Measurements from ENCODE around the gene PHKB.

The PHKB gene

DNA sequence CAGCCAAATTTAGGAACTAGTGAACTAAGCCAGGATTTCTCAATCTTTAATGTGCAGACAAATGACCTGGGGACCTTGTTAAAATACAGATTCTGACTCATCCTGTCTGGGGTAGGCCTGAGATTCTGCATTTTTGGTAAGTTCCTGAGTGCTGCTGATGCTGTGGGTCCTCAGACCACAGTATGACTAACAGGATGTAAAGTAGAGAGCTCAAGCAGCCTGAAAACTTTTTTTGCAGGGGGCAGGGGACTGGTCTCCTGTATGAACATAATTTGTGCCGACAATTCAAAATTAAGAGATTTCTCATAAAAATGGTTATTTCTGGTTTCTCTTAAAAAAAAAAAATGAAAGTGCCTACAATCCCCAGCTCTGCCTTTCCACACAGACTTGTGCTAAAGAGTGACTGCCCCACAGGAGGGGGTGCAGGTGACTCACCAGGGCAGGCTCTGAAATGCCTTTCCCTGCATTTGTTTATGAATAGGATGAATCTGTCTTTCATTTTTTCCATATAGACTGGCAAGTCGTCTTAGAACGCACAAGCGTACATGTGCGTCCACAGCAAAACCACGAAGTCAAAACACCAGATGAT, 271.5 kb downstream of the PHKB start:
- FAIRE-seq = no peak
- DNase-seq (ENCODE audit: insufficient read length, low spot score) = no peak
- no peak for TF ChIP-seq POU2F2 (IDR thresholded peaks at IDR 0.05; ENCODE audit: low read depth, low read length)
- TF ChIP-seq PAX5 (IDR thresholded peaks at IDR 0.05; ENCODE audit: insufficient read depth, low read length, severe bottlenecking) = no peak
- TF ChIP-seq POLR2A (IDR thresholded peaks at IDR 0.05; ENCODE audit: low read depth, low read length) = no peak
- no peak for TF ChIP-seq POLR2AphosphoS5 (IDR thresholded peaks at IDR 0.05; ENCODE audit: low read depth, low read length)
- no peak for TF ChIP-seq SPI1 (IDR thresholded peaks at IDR 0.05; ENCODE audit: low read depth, low read length)
- no peak for TF ChIP-seq TAF1 (IDR thresholded peaks at IDR 0.05; ENCODE audit: low read depth, low read length)

DNA sequence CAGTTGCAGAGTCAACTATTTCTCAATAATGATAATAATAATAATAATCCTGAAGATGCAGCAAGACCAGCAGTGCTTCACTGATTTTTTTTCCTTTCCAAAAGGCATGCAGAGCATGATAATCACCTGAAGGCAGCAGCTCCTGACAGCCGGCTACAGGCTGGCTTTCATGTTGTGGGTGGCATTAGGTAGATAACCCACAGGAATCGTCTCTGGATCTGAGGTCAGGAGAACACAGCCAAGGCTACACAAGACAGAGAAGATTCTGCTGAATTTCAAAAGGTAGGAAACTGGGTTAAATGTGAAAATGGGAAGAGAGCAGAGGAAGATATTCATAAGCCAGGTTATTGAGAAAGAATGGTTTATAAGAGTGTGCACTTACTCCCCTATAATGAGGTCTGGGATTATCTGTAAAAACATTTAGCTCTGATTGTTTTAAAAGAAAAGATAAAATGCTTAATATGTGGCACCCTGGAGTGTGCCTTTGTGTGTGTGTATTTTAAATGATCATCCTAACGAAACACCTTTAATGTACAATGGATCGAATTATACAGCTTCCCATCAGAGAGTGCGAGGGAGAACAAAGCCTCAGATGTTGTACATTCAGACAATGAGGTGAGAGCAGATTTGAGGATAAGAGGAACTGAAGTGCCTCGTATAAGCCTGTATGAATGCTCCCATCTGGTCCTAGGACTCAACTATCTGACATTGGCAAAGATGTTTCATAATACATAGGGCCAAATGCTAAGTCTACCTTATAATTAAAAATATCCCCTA, 273.1 kb downstream of the PHKB start:
- no peak for DNase-seq (ENCODE audit: insufficient read length, low spot score)
- no peak for TF ChIP-seq SPI1 (IDR thresholded peaks at IDR 0.05; ENCODE audit: low read depth, low read length)
- no peak for TF ChIP-seq POLR2AphosphoS5 (IDR thresholded peaks at IDR 0.05; ENCODE audit: low read depth, low read length)
- no peak for TF ChIP-seq TAF1 (IDR thresholded peaks at IDR 0.05; ENCODE audit: low read depth, low read length)
- no peak for TF ChIP-seq POU2F2 (IDR thresholded peaks at IDR 0.05; ENCODE audit: low read depth, low read length)
- TF ChIP-seq POLR2A (IDR thresholded peaks at IDR 0.05; ENCODE audit: low read depth, low read length) = no peak
- no peak for TF ChIP-seq PAX5 (IDR thresholded peaks at IDR 0.05; ENCODE audit: insufficient read depth, low read length, severe bottlenecking)
- FAIRE-seq = no peak

DNA sequence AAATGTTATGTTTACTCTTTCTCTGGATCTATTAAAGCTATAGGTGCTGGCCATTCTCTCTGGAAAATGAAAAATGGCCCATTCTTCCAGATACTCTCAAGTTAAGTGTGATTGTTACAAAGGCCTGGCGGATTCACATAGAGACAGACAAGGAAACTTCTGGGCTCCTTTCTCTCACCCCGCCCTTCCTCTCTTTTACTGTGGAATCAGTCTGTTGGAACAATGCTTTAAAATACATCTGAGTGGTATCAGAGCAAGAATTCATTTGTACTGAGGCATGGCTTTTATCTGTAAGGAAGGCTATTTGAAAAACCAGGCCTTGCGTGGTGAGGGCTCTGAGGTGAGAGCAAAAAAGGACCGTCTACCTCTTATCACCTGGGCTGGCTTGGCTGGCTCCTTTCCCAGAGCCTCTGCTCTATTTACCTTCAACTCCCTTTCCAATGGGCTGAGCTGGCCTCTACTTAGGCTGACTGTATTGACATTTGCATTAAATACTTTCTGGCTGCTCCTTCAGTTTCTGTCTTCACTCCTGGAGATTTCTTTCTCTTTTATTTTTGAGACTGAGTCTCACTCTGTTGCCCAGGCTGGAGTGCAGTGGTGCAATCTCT, 274.0 kb downstream of the PHKB start:
- TF ChIP-seq TAF1 (IDR thresholded peaks at IDR 0.05; ENCODE audit: low read depth, low read length) (no peak), POU2F2 (IDR thresholded peaks at IDR 0.05; ENCODE audit: low read depth, low read length) (no peak), SPI1 (IDR thresholded peaks at IDR 0.05; ENCODE audit: low read depth, low read length) (no peak)
- no peak for DNase-seq (ENCODE audit: insufficient read length, low spot score)
- FAIRE-seq = no peak

DNA sequence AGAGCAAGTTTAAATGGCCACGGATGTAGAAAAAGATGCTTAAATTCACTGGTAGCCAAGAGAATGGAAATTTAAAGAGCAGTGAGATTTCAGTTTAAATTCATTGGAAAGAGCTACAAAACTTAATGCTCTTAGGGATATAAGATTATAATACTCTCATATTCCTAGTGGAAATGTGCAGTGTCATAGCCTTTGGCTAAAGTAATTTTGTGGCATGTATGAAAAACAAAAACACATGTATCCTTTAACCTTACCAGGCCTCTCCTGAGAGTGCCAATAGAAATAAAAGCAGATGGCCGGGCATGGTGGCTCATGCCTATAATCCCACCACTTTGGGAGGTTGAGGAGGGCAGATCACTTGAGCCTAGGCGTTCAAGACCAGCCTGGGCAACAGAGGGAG, 289.2 kb downstream of the PHKB start:
- TF ChIP-seq POU2F2 (IDR thresholded peaks at IDR 0.05; ENCODE audit: low read depth, low read length) (no peak), PAX5 (IDR thresholded peaks at IDR 0.05; ENCODE audit: insufficient read depth, low read length, severe bottlenecking) (no peak), SPI1 (IDR thresholded peaks at IDR 0.05; ENCODE audit: low read depth, low read length) (no peak), POLR2A (IDR thresholded peaks at IDR 0.05; ENCODE audit: low read depth, low read length) (no peak)
- DNase-seq (ENCODE audit: insufficient read length, low spot score) (no peak), FAIRE-seq (no peak)

Measured in GM12891 (cell line).